Stimulated activated naive CD8-positive, alpha-beta T cell treated with anti-CD3 and anti-CD28 coated beads, Interleukin-15, Interleukin-2, amounts not matched to agents 100 ng/mL and 50 ng/mL, for 24 hours (primary cell): ENCODE results near the gene FYN.

Source experiments
- H3K27ac Mint-ChIP-seq: one replicate; pipeline ENCODE4 v1.8.0; 2021; ENCODE audit warnings: mild to moderate bottlenecking, mixed read lengths
- H3K27me3 Mint-ChIP-seq: one replicate; pipeline ENCODE4 v1.8.0; 2021; ENCODE audit warnings: mixed read lengths
- H3K36me3 Mint-ChIP-seq: one replicate; pipeline ENCODE4 v1.8.0; 2021; ENCODE audit warnings: low read depth, mixed read lengths
- H3K4me1 Mint-ChIP-seq: one replicate; pipeline ENCODE4 v1.8.0; 2021; ENCODE audit warnings: low read depth, mixed read lengths
- H3K4me3 Mint-ChIP-seq: one replicate; pipeline ENCODE4 v1.8.0; 2021; ENCODE audit warnings: mild to moderate bottlenecking, mixed read lengths
- H3K9me3 Mint-ChIP-seq: one replicate; pipeline ENCODE4 v1.8.0; 2021; ENCODE audit warnings: mixed read lengths

Gene FYN

GRCh38 chr6:111674883-111675282, 198.4 kb downstream of the FYN start:
- Mint-ChIP-seq H3K4me1 (peaks cover 18% of the 10 kb centered on the region), H3K27ac (peak overlapping the region; percentile 65), H3K36me3 (peaks cover 83% of the 10 kb centered on the region), H3K4me3 (no peak overlapping the region), H3K27me3 (no peaks in the 10 kb centered on the region), H3K9me3 (no peaks in the 10 kb centered on the region)

- Mint-ChIP-seq H3K4me1 (peaks cover 14% of the 10 kb centered on the region), H3K27me3 (no peaks in the 10 kb centered on the region), H3K27ac (peak overlapping the region; percentile 70), H3K4me3 (no peak overlapping the region), H3K9me3 (no peaks in the 10 kb centered on the region), H3K36me3 (peaks cover 83% of the 10 kb centered on the region)
These were observed 198.8 kb downstream of the FYN start for GRCh38 chr6:111674413-111674812.

- Mint-ChIP-seq H3K4me3 (no peak overlapping the region), H3K27me3 (no peaks in the 10 kb centered on the region), H3K9me3 (no peaks in the 10 kb centered on the region), H3K4me1 (peaks cover 9% of the 10 kb centered on the region), H3K36me3 (peaks cover 81% of the 10 kb centered on the region), H3K27ac (no peak overlapping the region)
These were observed 199.3 kb downstream of the FYN start for GRCh38 chr6:111673937-111674336.

- Mint-ChIP-seq H3K27ac (no peak overlapping the region), H3K9me3 (no peaks in the 10 kb centered on the region), H3K4me3 (no peak overlapping the region), H3K36me3 (peaks cover 81% of the 10 kb centered on the region), H3K4me1 (peaks cover 5% of the 10 kb centered on the region), H3K27me3 (no peaks in the 10 kb centered on the region)
These were observed 199.7 kb downstream of the FYN start for GRCh38 chr6:111673532-111673931.

- Mint-ChIP-seq H3K4me3 (no peak overlapping the region), H3K27ac (no peak overlapping the region), H3K27me3 (no peaks in the 10 kb centered on the region), H3K4me1 (peaks cover 3% of the 10 kb centered on the region), H3K36me3 (peaks cover 81% of the 10 kb centered on the region), H3K9me3 (no peaks in the 10 kb centered on the region)
These were observed 200.3 kb downstream of the FYN start for GRCh38 chr6:111672761-111673450.

- H3K9me3 Mint-ChIP-seq, result no peaks in the 10 kb centered on the region
- H3K27me3 Mint-ChIP-seq, result no peaks in the 10 kb centered on the region
- no peak overlapping the region for H3K4me3 Mint-ChIP-seq
- peaks cover 82% of the 10 kb centered on the region for H3K36me3 Mint-ChIP-seq
- no peaks in the 10 kb centered on the region for H3K4me1 Mint-ChIP-seq
- H3K27ac Mint-ChIP-seq, result peak overlapping the region; percentile 36
These were observed 203.9 kb downstream of the FYN start for GRCh38 chr6:111669326-111669725.

GRCh38 chr6:111668410-111668809, 204.8 kb downstream of the FYN start:
- Mint-ChIP-seq H3K9me3 (no peaks in the 10 kb centered on the region), H3K27ac (peak overlapping the region; percentile 61), H3K4me3 (no peak overlapping the region), H3K4me1 (no peaks in the 10 kb centered on the region), H3K27me3 (no peaks in the 10 kb centered on the region), H3K36me3 (peaks cover 82% of the 10 kb centered on the region)

GRCh38 chr6:111667931-111668330, 205.3 kb downstream of the FYN start:
- H3K27ac Mint-ChIP-seq, result peak overlapping the region; percentile 61
- no peaks in the 10 kb centered on the region for H3K4me1 Mint-ChIP-seq
- H3K27me3 Mint-ChIP-seq, result no peaks in the 10 kb centered on the region
- no peak overlapping the region for H3K4me3 Mint-ChIP-seq
- peaks cover 82% of the 10 kb centered on the region for H3K36me3 Mint-ChIP-seq
- no peaks in the 10 kb centered on the region for H3K9me3 Mint-ChIP-seq

GRCh38 chr6:111666847-111667246, 206.4 kb downstream of the FYN start:
- Mint-ChIP-seq H3K36me3 (peaks cover 82% of the 10 kb centered on the region), H3K27ac (peak overlapping the region; percentile 77), H3K4me1 (no peaks in the 10 kb centered on the region), H3K4me3 (no peak overlapping the region), H3K27me3 (no peaks in the 10 kb centered on the region), H3K9me3 (no peaks in the 10 kb centered on the region)

- Mint-ChIP-seq H3K36me3 (peaks cover 82% of the 10 kb centered on the region), H3K27ac (no peak overlapping the region)
These were observed 208.7 kb downstream of the FYN start for GRCh38 chr6:111664565-111665030.

GRCh38 chr6:111663692-111664564, 209.3 kb downstream of the FYN start:
- Mint-ChIP-seq H3K36me3 (peaks cover 78% of the 10 kb centered on the region), H3K27me3 (no peaks in the 10 kb centered on the region), H3K4me1 (no peaks in the 10 kb centered on the region), H3K27ac (peak overlapping the region; percentile 80), H3K4me3 (peak overlapping the region; percentile 17), H3K9me3 (no peaks in the 10 kb centered on the region)

More at GRCh38 chr6:111664565-111665030, 208.7 kb downstream of the FYN start:
- Mint-ChIP-seq H3K4me3 (no peak overlapping the region), H3K4me1 (no peaks in the 10 kb centered on the region), H3K27me3 (no peaks in the 10 kb centered on the region), H3K9me3 (no peaks in the 10 kb centered on the region)

- Mint-ChIP-seq H3K9me3 (no peaks in the 10 kb centered on the region), H3K4me1 (no peaks in the 10 kb centered on the region), H3K27ac (peak overlapping the region; percentile 64), H3K4me3 (no peak overlapping the region), H3K36me3 (peaks cover 73% of the 10 kb centered on the region), H3K27me3 (no peaks in the 10 kb centered on the region)
These were observed 210.3 kb downstream of the FYN start for GRCh38 chr6:111662794-111663593.

- Mint-ChIP-seq H3K4me1 (peaks cover 4% of the 10 kb centered on the region), H3K27ac (peak overlapping the region; percentile 26), H3K36me3 (peaks cover 70% of the 10 kb centered on the region), H3K27me3 (no peaks in the 10 kb centered on the region), H3K9me3 (no peaks in the 10 kb centered on the region), H3K4me3 (no peak overlapping the region)
These were observed 211.0 kb downstream of the FYN start for GRCh38 chr6:111662072-111662793.

GRCh38 chr6:111661541-111662061, 211.7 kb downstream of the FYN start:
- Mint-ChIP-seq H3K36me3 (peaks cover 67% of the 10 kb centered on the region), H3K4me1 (peaks cover 6% of the 10 kb centered on the region), H3K4me3 (no peak overlapping the region), H3K27me3 (no peaks in the 10 kb centered on the region), H3K9me3 (no peaks in the 10 kb centered on the region), H3K27ac (no peak overlapping the region)
